Mesothelial cell of epicardium (in vitro differentiated cells): ENCODE data around the gene MMP21. TPM values are rescaled to one million over a fixed set of nuclear protein-coding genes. Genes with fewer than 3 reads are reported as not detected.
A peak's percentile ranks its signal among the peaks of the same experiment; 100 is the strongest.

Experiments
- DNase-seq, 2 experiments: peaks; one replicate each; pipeline ENCODE4 v3.0.0; 2021; ENCODE audit warnings: low spot score in 2 of 2; ENCODE audit not compliant: unreplicated experiment in 2 of 2
- H3K27ac Mint-ChIP-seq: 2 replicates; pipeline ENCODE4 v1.8.0; 2021; ENCODE audit warnings: mixed read lengths
- H3K27me3 Mint-ChIP-seq: 2 replicates; pipeline ENCODE4 v1.8.0; 2021; ENCODE audit warnings: low read depth, mixed read lengths
- H3K36me3 Mint-ChIP-seq: 2 replicates; pipeline ENCODE4 v1.8.0; 2021; ENCODE audit warnings: mixed read lengths
- H3K4me1 Mint-ChIP-seq: 2 replicates; pipeline ENCODE4 v1.8.0; 2021; ENCODE audit warnings: mixed read lengths
- H3K4me3 Mint-ChIP-seq: 2 replicates; pipeline ENCODE4 v1.8.0; 2021; ENCODE audit warnings: mild to moderate bottlenecking, moderate library complexity, mixed read lengths
- H3K9me3 Mint-ChIP-seq: 2 replicates; pipeline ENCODE4 v1.8.0; 2021; ENCODE audit warnings: mixed read lengths
- CTCF ChIP-seq: fragments of 200-600 bp; sonication (generic); IDR thresholded peaks from one replicate; pipeline ENCODE4 v1.5.0; 2021; ENCODE audit warnings: antibody characterized with exemption; ENCODE audit not compliant: unreplicated experiment
- total RNA-seq: library from RNA; stranded (reverse); gene quantifications from 3 replicates; pipeline ENCODE4 v1.2.1, GENCODE V29; 2021

The MMP21 gene
- 0.18 to 0.27 TPM (median 0.23 TPM) in 3 replicates for total RNA-seq

DNA sequence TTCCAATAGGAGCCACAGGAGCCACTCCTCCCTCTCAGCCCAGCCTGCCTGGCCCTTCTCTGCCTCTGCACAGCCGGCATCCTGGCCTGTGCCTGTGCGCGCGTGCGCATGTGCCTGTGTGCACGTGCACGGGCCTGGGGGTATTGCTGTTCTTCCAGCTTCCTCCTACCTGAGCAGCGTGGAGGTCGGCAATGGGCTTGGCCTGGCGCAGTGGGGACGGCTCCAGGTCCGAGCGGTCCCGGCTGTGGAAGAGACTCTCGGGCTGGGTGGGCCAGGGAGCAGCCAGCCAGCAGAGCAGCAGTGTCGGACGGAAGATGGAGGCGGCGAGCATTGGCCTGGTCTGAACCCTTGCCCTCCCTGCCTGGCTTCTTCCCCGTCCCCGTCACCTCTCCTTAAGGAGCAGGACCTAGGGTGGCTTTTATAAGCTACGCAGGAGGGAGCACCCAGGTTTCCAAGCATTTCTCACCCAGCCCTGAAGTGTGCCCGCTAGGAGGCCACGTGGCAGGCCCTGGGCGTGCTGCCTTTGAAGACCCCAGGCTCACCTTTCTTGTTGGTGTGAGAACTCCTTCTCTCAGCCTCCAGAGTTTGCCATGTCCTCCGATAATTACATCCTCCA, at the start of gene MMP21:
Gene MMP21, minus strand, starts transcription at position 331 of the 616 bp plus-strand sequence. Its CDS starts 0 bp downstream, at position 331.
- no peak for TF ChIP-seq CTCF
- DNase-seq: no peak
- Mint-ChIP-seq H3K4me1 (no peaks in the 10 kb centered on the region), H3K9me3 (peaks cover 9% of the 10 kb centered on the region), H3K36me3 (no peaks in the 10 kb centered on the region), H3K27ac (no peak within 1 kb of the TSS), H3K4me3 (no peak within 1 kb of the TSS), H3K27me3 (no peaks in the 10 kb centered on the region)

DNA sequence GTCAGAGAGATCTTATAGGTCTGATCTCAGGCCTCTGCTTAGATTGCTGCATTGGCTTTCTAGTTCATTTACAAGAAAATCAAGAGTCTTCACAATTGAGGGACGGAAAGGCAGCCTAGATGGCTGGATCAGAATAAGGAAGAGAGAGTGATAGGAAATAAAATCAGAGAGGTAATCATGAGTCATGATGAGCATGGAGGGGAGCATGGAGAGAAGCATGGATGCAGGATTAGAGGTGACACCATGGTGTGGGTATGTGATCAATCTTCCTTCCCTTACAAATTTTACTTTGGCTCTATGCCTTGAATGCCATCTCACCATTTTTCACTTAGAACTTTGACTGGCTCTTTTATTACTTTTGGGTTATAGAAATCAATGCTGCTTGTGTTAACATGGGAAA, 49.1 kb upstream of the MMP21 start:
- peaks cover 19% of the 10 kb centered on the region for H3K36me3 Mint-ChIP-seq
- H3K9me3 Mint-ChIP-seq: no peaks in the 10 kb centered on the region
- no peak for DNase-seq
- H3K27ac Mint-ChIP-seq: no peak overlapping the region
- H3K4me1 Mint-ChIP-seq: peaks cover 15% of the 10 kb centered on the region
- no peak for TF ChIP-seq CTCF
- H3K4me3 Mint-ChIP-seq: no peak overlapping the region
- no peaks in the 10 kb centered on the region for H3K27me3 Mint-ChIP-seq

DNA sequence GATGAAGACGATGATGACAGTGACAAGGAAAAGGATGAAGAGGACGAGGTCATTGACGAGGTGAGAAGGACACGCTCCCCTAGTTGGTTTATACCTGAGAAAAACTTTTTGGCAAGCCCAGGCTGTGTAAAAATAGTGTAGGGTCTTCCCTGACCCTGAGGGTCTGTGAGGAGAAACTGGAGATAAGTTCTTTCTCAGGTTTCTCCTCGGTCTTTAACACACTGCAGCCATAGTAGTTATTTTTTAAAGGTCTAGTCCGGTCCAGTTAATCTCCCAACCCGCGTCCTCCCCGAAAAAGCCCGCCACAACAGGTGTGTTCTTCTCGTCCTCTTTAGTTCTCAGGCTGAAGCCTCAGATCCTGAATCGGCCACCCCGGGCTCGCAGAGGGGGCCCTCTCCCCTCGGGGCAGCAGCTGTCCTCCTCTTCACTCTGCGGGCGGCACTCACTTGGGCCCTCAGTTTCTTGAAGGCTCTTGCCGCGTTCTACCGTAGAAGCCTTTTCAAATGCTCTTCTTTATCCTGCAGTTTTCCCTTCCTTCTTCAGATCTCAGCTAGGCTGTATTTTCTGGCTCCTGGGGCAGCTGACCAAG, 48.1 kb upstream of the MMP21 start:
- H3K4me1 Mint-ChIP-seq: peaks cover 15% of the 10 kb centered on the region

GRCh38 chr10:125822878-125823662, 47.4 kb upstream of the MMP21 start, which contains the start of the genes BCCIP and UROS:
BCCIP (plus strand) TSS chr10:125823546; CDS start chr10:125823558, 12 bp downstream.
UROS (minus strand) TSS chr10:125823258; CDS start chr10:125816499, 6,759 bp downstream.
- peaks cover 9% of the 10 kb centered on the region for H3K36me3 Mint-ChIP-seq
- no peak within 1 kb of the TSS for H3K4me3 Mint-ChIP-seq
- H3K9me3 Mint-ChIP-seq: no peaks in the 10 kb centered on the region
- no peak for TF ChIP-seq CTCF
- H3K4me1 Mint-ChIP-seq: peaks cover 15% of the 10 kb centered on the region
- H3K27me3 Mint-ChIP-seq: no peaks in the 10 kb centered on the region
- DNase-seq: peak; percentile 87 to 90
- peak within 1 kb of the TSS; percentile 79 for H3K27ac Mint-ChIP-seq

More for the DNA sequence above, 48.1 kb upstream of the MMP21 start:
- DNase-seq: peak in 1 of 2 experiments; percentile 41
- peaks cover 12% of the 10 kb centered on the region for H3K36me3 Mint-ChIP-seq
- no peaks in the 10 kb centered on the region for H3K9me3 Mint-ChIP-seq
- H3K27ac Mint-ChIP-seq: no peak overlapping the region
- H3K4me3 Mint-ChIP-seq: no peak overlapping the region
- TF ChIP-seq CTCF: no peak
- no peaks in the 10 kb centered on the region for H3K27me3 Mint-ChIP-seq

DNA sequence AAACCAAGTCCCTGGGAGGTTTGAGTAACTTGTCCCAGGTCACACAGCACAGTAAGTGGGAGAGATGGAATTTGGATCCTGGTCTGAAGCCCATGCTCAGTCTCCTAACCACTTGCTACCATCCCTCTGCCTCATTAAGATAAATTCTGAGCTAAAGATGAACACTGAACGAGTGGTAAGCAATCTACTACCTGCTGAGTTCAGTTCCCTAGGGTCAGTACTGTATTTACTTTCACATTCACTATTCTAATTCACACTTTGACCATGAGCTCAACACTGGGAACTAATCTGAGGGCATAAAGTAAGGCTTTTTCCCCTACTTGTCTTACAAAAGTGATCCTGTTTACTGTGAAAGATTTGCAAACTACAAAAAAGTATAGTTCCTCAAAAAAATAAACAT, 45.1 kb upstream of the MMP21 start:
- no peak for TF ChIP-seq CTCF
- Mint-ChIP-seq H3K9me3 (no peaks in the 10 kb centered on the region), H3K4me3 (no peak overlapping the region), H3K27me3 (no peaks in the 10 kb centered on the region), H3K4me1 (peaks cover 11% of the 10 kb centered on the region), H3K36me3 (peaks cover 2% of the 10 kb centered on the region), H3K27ac (no peak overlapping the region)
- no peak for DNase-seq
